IPS-11a (cell line): ENCODE data around the gene ASCL2.

ENCODE experiments used
- H3K4me3 ChIP-seq: one replicate; pipeline ENCODE4 v1.5.1; 2013; ENCODE audit warnings: low read depth, low read length, control low read depth

Gene ASCL2

GRCh38 chr11:2309251-2310072, 39.1 kb upstream of the ASCL2 start:
- H3K4me3 ChIP-seq: no peak overlapping the region

DNA sequence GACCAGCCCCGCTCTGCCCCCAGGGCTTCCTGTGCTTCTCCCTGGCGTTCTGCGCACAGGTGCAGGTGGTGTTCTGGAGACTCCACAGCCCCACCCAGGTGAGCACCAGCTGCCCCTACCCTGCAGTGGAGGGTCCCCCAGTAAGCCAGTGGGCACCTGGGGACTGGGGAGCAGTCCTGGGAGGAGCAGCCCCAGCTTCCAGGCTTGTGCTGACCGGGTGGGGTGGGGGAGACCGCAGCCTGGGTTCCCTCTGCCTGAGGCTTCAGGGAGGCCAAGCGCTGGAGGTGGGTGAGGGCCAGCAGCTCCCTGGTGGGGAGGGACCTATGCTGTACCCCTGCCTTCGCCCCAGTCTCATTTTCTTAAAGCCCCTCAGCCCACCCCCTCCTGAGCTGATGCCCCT, 38.3 kb upstream of the ASCL2 start:
- H3K4me3 ChIP-seq: no peak overlapping the region

DNA sequence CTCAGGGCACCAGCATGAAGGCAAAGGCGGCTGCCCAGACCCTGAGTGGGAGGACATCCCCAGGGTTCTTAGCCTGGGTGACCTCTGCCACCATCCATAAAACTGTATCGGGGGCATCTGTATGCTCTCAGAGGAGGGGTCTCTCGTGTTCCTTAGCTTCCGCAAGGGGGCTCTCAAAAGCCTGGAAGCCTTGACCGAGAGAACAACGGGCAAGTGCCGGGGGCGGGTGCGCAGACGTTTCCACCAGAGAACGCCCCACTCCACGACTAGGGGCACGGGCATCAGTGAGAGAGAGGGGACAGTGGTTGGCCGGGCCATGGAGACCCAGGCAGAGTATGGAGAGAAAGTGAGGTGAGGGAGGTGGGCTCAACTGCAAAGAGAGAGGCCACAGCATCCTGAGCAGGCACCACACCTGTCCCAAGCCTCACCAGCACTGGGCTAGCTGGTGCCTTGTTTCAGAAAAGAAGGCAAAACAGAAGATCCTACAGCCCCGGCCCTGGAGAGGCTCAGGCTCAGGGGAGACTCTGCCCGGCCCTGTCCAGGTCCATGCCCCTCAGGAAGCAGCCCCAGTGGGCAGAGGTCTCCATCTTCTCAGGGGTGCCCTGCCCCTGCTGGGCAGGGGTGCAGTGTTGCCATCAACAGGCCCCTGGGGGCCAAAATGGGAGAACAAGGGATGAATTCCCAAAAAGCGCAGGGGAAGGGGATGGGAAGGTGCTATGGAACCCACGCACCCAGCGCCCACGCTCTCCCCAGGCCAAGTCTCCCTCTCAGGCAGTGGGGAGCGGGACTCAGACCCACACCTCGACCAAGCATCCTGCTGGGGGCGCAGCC, 37.3 kb upstream of the ASCL2 start:
- no peak overlapping the region for H3K4me3 ChIP-seq

DNA sequence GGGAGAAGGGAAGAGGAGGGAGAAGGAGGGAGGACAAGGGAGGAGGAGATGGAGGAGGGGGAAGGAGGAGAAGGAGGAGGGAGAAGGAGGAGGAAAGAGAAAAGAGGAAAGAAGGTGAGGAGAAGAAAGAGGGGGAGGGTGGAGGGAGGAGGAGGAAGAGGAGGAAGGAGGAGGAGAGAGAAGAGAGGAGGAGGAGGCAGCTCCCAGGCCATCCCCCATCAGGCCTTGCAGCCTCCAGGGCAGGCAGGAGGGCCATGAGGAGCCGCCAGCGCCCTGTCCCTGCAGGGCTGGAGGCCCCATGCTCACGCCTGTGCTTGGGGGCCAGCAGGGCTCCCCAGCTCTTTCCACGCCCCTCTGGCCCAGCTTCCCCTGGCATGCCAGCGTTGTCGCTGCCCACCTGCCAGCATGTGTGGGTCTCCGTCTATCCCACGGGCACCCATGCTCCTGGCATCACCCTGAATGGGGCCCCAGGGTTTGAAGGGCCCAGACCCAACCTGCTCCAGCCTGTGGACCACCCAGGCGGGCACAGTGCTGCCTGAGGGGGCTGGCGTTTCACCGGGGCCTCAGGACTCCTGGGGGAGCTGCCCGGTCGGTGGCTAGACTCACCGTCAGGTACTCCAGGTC, 36.6 kb upstream of the ASCL2 start:
- H3K4me3 ChIP-seq: no peak overlapping the region

DNA sequence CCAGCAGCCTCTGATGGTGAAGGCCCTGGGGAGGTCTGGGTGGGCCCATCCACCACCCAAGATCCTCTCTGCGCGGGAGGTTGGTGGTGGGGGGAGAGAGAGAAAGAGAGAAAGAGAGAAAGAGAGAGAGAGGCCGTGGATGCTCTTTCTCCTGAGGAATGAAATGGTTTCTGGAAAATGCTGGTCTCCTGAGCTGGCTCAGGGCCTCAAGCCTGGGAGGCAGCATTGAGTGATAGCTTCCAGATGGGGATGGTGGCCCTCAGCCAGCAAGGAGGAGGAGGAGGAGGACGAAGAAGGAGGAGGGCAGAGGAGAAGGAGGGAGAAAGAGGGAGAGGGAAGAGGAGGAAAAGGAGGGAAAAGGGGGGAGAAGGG, 36.0 kb upstream of the ASCL2 start:
- no peak overlapping the region for H3K4me3 ChIP-seq

DNA sequence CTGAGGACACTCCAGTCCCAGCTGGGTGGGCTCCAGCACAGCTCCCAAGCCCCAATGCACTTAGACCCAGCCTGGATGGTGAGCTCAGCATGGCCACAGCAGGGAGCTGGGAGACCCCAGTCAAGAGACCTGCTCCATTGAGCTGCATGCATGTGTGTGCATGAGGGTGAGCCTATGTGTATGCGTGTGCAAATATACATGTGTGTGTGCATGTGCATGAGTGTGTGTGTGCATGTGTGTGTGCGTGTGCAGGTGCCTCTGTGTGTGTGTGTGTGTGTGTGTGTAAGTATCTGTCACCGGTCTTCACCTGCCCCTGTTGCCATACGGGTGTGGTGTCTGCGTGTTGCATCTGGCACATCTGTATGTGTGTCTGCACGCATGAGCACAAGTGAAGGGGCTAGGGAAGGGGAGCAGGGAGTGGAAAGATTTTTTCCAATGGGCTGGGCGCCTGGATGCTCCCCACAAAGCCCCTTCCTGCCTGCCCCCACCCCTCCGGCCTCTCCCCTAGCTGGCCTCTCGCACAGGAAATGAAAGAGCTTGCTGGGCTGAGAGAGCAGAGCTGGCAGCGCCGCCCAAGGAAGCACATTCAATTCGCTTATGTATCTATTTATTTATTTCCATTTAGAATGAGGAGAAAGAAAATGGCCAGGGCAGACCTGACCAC, 35.5 kb upstream of the ASCL2 start:
- H3K4me3 ChIP-seq: no peak overlapping the region

- H3K4me3 ChIP-seq: no peak overlapping the region
These were observed 34.9 kb upstream of the ASCL2 start for GRCh38 chr11:2305140-2305778.

DNA sequence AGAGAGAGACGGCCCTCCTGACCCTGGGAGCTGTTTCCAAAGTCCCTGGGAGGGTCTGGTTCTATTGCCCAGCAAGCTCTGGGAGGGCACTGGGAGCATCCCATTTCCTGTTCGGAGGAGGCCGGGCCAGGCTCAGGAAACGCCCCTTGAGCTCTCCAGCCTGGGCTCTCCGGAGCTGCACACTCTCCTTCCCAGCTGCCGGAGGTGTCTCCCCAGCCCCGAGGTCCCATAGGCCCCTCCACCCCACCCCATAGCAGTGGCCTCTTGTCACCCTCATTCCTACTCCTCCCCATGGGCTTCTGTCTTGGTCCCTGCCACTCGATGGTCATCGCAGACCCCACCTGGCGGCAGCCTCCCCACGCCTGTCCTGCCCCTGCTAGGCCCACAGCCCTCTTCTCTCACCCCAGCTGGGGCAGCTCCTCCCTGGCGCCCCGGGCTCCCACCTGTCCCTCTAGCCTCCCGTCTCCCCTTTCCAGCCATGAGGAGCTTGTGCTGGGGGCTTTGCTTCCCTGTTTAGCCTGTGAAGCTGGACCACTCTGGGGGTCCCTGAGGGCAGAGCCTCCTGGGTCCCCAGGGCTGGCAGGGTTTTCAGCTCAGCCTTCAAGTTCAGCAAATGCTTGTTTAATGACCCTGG, 34.2 kb upstream of the ASCL2 start:
- H3K4me3 ChIP-seq: no peak overlapping the region

DNA sequence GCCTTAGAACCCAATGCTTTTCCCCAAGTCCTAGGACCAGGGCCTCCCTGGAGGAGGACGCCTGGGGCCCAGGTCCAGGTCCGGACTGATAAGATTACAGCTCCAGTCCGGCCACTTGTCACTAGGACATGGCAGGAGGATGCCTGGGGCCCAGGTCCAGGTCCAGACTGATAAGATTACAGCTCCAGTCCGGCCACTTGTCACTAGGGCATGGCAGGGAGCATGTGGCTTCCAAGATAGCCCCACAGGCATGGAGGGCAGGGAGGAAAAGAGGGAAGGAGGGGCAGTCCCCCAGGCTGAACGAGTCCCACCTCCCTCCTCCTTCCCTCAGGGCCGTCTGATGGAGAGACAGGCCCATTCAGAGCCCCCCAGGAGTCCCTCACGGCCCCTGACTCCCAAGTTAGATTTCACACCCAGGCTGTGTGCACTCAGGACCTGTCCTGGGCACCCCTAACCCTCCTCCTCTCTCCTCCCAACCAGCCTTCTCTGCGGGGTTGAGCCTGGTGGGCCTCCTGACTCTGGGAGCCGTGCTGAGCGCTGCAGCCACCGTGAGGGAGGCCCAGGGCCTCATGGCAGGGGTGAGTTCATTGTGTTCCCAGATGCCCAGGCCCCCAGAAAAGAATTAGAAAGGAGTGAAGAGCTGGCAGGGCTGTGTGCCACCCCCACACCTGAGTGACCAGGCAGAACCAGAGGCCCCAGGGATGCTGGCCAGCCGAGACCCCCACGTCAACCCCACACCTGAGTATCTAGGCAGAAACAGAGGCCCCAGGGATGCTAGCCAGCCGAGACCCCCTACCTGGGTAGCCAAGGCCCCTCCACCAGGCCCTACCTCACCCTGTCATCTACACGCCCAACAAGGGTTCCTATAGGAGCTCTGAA, 33.5 kb upstream of the ASCL2 start:
- no peak overlapping the region for H3K4me3 ChIP-seq

DNA sequence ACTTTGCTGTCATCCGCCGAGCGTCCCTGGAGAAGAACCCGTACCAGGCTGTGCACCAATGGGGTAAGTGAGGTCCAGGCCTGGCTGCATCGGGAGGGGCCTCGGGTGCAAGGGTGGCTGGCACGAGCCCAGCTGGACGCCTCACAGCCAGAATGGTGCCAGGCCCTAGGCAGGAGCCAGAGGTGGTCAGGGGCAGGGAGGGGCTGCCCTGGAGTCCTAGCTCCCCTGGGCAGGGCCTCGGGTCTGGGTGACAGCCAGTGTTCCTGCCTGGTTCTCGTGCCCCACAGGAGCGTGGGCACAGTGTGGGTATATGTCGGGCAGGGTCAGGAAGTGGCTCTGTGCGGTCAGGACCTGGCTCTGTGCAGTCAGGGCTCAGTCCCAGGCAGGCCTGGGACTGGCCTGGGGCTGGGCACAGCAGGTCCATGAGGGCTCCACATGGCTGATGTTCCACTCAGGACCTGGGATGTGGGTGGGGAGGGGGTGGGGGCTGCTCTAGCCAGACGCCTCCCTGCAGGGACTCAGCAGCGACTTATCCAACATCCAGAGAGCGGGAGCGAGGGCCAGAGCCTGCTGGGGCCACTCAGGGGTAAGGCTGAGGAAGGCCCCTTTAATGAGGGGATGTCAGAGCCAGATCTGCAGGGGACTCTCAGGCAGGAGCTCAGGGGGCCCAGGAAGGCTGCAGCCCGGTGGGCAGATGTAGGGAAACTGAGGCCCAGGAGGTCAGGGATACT, 32.7 kb upstream of the ASCL2 start:
- no peak overlapping the region for H3K4me3 ChIP-seq

- H3K4me3 ChIP-seq: no peak overlapping the region
These were observed 32.0 kb upstream of the ASCL2 start for GRCh38 chr11:2302306-2302895.

DNA sequence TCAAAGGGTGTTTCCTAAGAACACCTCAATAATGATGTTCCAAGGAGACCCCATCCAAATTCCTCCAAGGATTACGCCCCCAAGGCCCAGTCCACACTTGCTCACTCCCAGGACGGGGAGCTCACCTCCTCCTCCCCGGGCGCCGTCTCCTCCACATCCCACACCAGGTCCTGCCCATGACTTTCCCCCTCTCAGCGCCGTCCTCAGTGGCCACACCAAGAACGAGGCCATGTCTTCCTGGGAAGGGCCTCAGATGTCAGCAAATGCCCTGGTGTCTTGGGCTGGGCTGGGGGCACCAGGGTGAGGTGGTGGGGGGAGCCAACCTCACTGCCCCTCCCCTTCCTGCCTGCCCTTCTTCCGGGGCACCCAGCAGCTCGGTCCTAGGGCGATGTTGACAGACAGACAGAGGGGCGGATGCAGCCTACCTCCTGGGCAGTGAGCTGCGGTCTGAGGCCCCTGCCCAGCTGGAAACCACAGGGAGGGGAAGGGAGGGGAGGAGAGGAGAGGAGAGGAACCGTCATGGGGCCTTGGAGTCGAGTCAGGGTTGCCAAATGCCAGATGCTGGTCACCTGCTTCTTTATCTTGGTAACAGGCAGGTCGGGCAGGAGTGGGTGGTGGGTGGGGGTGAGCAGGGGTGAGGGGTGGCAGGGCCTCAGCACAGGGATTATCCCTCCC, 31.4 kb upstream of the ASCL2 start, which contains the start of the genes C11orf21 and TSPAN32:
C11orf21 (minus strand) TSS at position 288 of the 675 bp plus-strand sequence; CDS start at position 178, 110 bp downstream.
TSPAN32 (plus strand) TSS at position 383 of the 675 bp plus-strand sequence; CDS start at position 520, 137 bp downstream.
- H3K4me3 ChIP-seq: no peak within 1 kb of the TSS

GRCh38 chr11:2300936-2301630, 30.7 kb upstream of the ASCL2 start:
- no peak overlapping the region for H3K4me3 ChIP-seq

DNA sequence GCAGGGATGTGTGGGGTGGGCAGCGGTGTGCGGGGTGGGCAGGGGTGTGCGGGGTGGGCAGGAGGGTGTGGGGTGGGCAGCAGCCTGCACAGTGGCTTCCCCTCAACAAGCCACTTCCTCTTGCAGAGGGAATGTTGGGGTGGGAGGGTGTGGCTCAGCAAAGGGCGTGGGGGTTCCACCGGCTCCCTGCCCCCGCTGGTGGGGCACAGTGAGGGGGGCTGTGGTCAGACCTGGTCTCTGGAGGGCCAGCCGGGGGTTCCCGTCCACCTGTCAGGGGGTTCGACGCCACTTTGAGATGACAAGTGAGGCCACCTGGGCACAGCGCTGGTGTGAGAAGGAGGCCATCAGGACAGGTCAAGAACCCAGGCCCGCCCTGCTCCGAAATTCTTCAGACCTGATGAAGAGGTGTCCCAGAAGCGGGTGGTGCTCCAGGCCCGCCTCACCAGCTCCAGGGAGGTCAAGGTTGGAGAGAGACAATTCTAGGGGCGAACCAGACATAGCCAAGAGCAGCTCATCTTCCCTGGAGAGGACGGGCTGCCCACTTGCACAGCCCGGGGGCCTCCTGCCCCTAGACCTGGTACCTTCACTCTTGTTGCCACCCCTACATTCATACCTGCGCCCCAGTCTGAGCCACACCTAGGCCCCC, 30.0 kb upstream of the ASCL2 start:
- no peak overlapping the region for H3K4me3 ChIP-seq

DNA sequence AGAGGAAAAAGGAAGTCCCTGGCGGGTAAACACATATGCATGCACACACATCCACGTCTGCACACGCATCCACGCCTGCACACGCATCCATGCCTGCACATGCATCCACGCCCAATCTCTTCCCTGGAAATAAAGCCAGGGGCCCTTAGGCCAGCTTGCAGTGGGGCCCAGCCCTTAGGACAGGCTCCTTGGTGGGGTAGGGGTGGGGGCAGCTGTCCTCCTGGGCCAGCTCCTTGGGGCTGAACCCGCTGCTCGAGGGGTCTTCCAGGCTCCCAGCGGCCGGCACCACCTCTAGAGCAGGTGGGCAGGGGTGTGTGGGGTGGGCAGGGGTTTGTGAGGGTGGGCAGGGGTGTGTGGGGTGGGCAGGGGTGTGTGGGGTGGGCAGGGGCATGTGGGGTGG, 29.4 kb upstream of the ASCL2 start:
- no peak overlapping the region for H3K4me3 ChIP-seq
